MM.1S (cell line): ENCODE results near the gene TCEAL1.

Experiments used
- DNase-seq: peaks from one replicate; pipeline ENCODE4 v3.0.0-alpha.2; 2015
- H2AFZ ChIP-seq: fragments of 300-600 bp; sonication (generic); 2 replicates; pipeline ENCODE4 v1.6.0; 2016; ENCODE audit warnings: antibody characterized with exemption, low read length
- H3F3A ChIP-seq: fragments of 300-600 bp; sonication (generic); 2 replicates; pipeline ENCODE4 v1.6.1; 2016; ENCODE audit warnings: mild to moderate bottlenecking, antibody characterized with exemption, low read length, moderate library complexity, mixed read lengths; ENCODE audit not compliant: insufficient read depth
- H3K27ac ChIP-seq: fragments of 300-600 bp; sonication (generic); 2 replicates; pipeline ENCODE4 v1.5.1; 2016; ENCODE audit warnings: mild to moderate bottlenecking, low read length
- H3K27me3 ChIP-seq: fragments of 300-600 bp; sonication (generic); replicated peaks from 2 replicates; pipeline ENCODE4 v1.6.0; 2016; ENCODE audit warnings: low read length; ENCODE audit not compliant: insufficient read depth
- H3K36me3 ChIP-seq: fragments of 300-600 bp; sonication (generic); replicated peaks from 2 replicates; pipeline ENCODE4 v1.6.1; 2016; ENCODE audit warnings: mild to moderate bottlenecking, low read length, mixed read lengths; ENCODE audit not compliant: insufficient read depth
- H3K4me1 ChIP-seq: fragments of 300-600 bp; sonication (generic); 2 replicates; pipeline ENCODE4 v1.6.1; 2016; ENCODE audit warnings: low read length, mixed read lengths
- H3K4me2 ChIP-seq: fragments of 300-600 bp; sonication (generic); 2 replicates; pipeline ENCODE4 v1.6.0; 2016; ENCODE audit warnings: low read depth, low read length
- H3K4me3 ChIP-seq: fragments of 300-600 bp; sonication (generic); 2 replicates; pipeline ENCODE4 v1.5.1; 2016; ENCODE audit warnings: low read length, mixed read lengths
- H3K79me2 ChIP-seq: fragments of 300-600 bp; sonication (generic); 2 replicates; pipeline ENCODE4 v1.6.1; 2016; ENCODE audit warnings: mixed run types, low read length, mixed read lengths
- H3K9ac ChIP-seq: fragments of 300-600 bp; sonication (generic); 2 replicates; pipeline ENCODE4 v1.6.1; 2016; ENCODE audit warnings: low read length, mixed read lengths
- H3K9me2 ChIP-seq: fragments of 300-600 bp; sonication (generic); replicated peaks from 2 replicates; pipeline ENCODE4 v1.6.1; 2016; ENCODE audit warnings: mild to moderate bottlenecking, low read length, mixed read lengths; ENCODE audit not compliant: insufficient read depth
- H3K9me3 ChIP-seq: fragments of 300-600 bp; sonication (generic); replicated peaks from 2 replicates; pipeline ENCODE4 v1.6.1; 2016; ENCODE audit warnings: mild to moderate bottlenecking, low read length, mixed read lengths; ENCODE audit not compliant: insufficient read depth
- H4K20me1 ChIP-seq: fragments of 300-600 bp; sonication (generic); 2 replicates; pipeline ENCODE4 v1.6.1; 2016; ENCODE audit warnings: mild to moderate bottlenecking, low read length, moderate library complexity, mixed read lengths; ENCODE audit not compliant: insufficient read depth
- CTCF ChIP-seq: fragments of 300-600 bp; sonication (generic); IDR thresholded peaks from 2 replicates; pipeline ENCODE4 v1.5.1; 2016; ENCODE audit warnings: antibody characterized with exemption, low read length, mixed read lengths
- EZH2 ChIP-seq: fragments of 300-600 bp; sonication (generic); optimal IDR thresholded peaks from 2 replicates; pipeline ENCODE3; 2017; ENCODE audit warnings: low read depth, mild to moderate bottlenecking, antibody characterized with exemption, low read length, mixed read lengths
- EZH2phosphoT487 ChIP-seq: fragments of 300-600 bp; sonication (generic); IDR thresholded peaks from 2 replicates; pipeline ENCODE4 v1.6.1; 2018; ENCODE audit warnings: antibody characterized with exemption, low read length

The TCEAL1 gene

GRCh38 chrX:103666202-103667107, 37.7 kb downstream of the TCEAL1 start:
- H3K9ac ChIP-seq: no peak overlapping the region
- TF ChIP-seq EZH2phosphoT487: no peak
- no peak for TF ChIP-seq EZH2
- TF ChIP-seq CTCF: no peak
- DNase-seq: no peak
- H3K27ac ChIP-seq: no peak overlapping the region
- H3K4me1 ChIP-seq: no peaks in the 10 kb centered on the region
- no peaks in the 10 kb centered on the region for H3K27me3 ChIP-seq
- no peaks in the 10 kb centered on the region for H3K9me2 ChIP-seq
- H2AFZ ChIP-seq: no peak overlapping the region
- no peaks in the 10 kb centered on the region for H3K79me2 ChIP-seq
- H4K20me1 ChIP-seq: no peaks in the 10 kb centered on the region
- no peaks in the 10 kb centered on the region for H3K9me3 ChIP-seq
- H3K4me3 ChIP-seq: no peak overlapping the region
- no peak overlapping the region for H3K4me2 ChIP-seq
- H3K36me3 ChIP-seq: no peaks in the 10 kb centered on the region
- H3F3A ChIP-seq: no peaks in the 10 kb centered on the region

DNA sequence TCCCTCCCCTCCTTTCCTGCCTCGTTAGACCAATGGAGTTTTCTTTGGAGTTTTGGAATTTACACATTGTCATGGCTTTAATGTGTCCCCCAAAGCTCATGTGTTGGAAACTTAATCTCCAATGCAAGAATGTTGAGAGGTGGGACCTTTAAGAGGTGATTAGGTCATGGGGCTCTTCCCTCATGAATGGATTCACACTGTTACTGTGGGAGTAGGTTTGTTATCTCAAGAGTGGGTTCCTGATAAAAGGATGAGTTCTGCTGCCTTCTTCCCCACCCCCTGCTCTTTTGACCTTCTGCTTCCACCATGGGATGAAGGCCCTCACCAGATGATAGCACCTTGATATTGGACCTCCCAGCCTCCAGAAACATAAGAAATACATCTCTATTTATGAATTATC, 41.0 kb downstream of the TCEAL1 start:
- Histone ChIP-seq H4K20me1 (no peaks in the 10 kb centered on the region), H3K9ac (no peak overlapping the region), H3K4me2 (no peak overlapping the region), H3K9me3 (no peaks in the 10 kb centered on the region), H3K27ac (no peak overlapping the region), H3K9me2 (no peaks in the 10 kb centered on the region), H3K27me3 (no peaks in the 10 kb centered on the region), H3K4me1 (no peaks in the 10 kb centered on the region), H3K36me3 (no peaks in the 10 kb centered on the region), H3K4me3 (no peak overlapping the region), H3K79me2 (no peaks in the 10 kb centered on the region), H2AFZ (no peak overlapping the region), H3F3A (0 out of 2 replicates have a peak, but pooled peaks cover 1% of the 10 kb centered on the region)
- no peak for DNase-seq
- no peak for TF ChIP-seq EZH2
- TF ChIP-seq CTCF: no peak
- TF ChIP-seq EZH2phosphoT487: no peak

GRCh38 chrX:103674531-103675454, 46.0 kb downstream of the TCEAL1 start:
- DNase-seq: no peak
- no peaks in the 10 kb centered on the region for H3K36me3 ChIP-seq
- H4K20me1 ChIP-seq: no peaks in the 10 kb centered on the region
- H3K4me2 ChIP-seq: no peak overlapping the region
- no peak overlapping the region for H2AFZ ChIP-seq
- H3K9me2 ChIP-seq: no peaks in the 10 kb centered on the region
- H3K9ac ChIP-seq: no peak overlapping the region
- no peak overlapping the region for H3K4me3 ChIP-seq
- 0 out of 2 replicates have a peak, but pooled peaks cover 9% of the 10 kb centered on the region for H3F3A ChIP-seq
- H3K79me2 ChIP-seq: no peaks in the 10 kb centered on the region
- H3K27me3 ChIP-seq: no peaks in the 10 kb centered on the region
- no peaks in the 10 kb centered on the region for H3K9me3 ChIP-seq
- no peaks in the 10 kb centered on the region for H3K4me1 ChIP-seq
- TF ChIP-seq EZH2: no peak
- TF ChIP-seq EZH2phosphoT487: no peak
- no peak for TF ChIP-seq CTCF
- H3K27ac ChIP-seq: no peak overlapping the region
